Tibial artery (tissue), 4 donors: ENCODE data around the gene GRIA4.

Experiments
- DNase-seq, 2 donors: peaks; one replicate each; pipeline ENCODE4 v3.0.0-alpha.2; 2019
- H3K27ac ChIP-seq, 2 donors: fragments of 200-600 bp; sonication (generic) in 1 of 2; 1 replicate in 1 of 2; 2 replicates in 1 of 2; pipeline ENCODE4 v1.5.1; 2018 to 2019; ENCODE audit warnings: mild to moderate bottlenecking in 1 of 2
- H3K27me3 ChIP-seq, 2 donors: fragments of 200-600 bp; sonication (generic) in 1 of 2; one replicate each; pipeline versions ENCODE4 v1.5.1 to v1.6.0; 2016 to 2019
- H3K36me3 ChIP-seq, 3 donors: fragments of 200-600 bp; sonication (generic) in 2 of 3; one replicate each; pipeline ENCODE4 v1.5.1; 2016 to 2019; ENCODE audit warnings: mild to moderate bottlenecking in 2 of 3
- H3K4me1 ChIP-seq, 4 donors: fragments of 200-600 bp; sonication (generic) in 2 of 4; 1 replicate in 3 of 4; 2 replicates in 1 of 4; pipeline ENCODE4 v1.5.1; 2016 to 2019
- H3K4me3 ChIP-seq, 2 donors: fragments of 200-600 bp; sonication (generic) in 1 of 2; 1 replicate in 1 of 2; 2 replicates in 1 of 2; pipeline ENCODE4 v1.5.1; 2018 to 2019; ENCODE audit warnings: mild to moderate bottlenecking in 2 of 2
- H3K9me3 ChIP-seq, 3 donors: fragments of 200-600 bp; sonication (generic) in 1 of 3; one replicate each; pipeline ENCODE4 v1.5.1; 2016 to 2019
- intact Hi-C: fragments of 100-400 bp; cut with DNase I; formaldehyde crosslinking; loops from one replicate; pipeline ENCODE4 v1.15.0; 2023; ENCODE audit warnings: low total_unique reads
- TF ChIP-seq, protein P1 (sequence below), 2 experiments: fragments of 200-600 bp in 1 of 2; fragments of 450-650 bp in 1 of 2; IDR thresholded peaks; one replicate each; pipeline ENCODE4 v1.5.1; 2017 to 2019; ENCODE audit warnings: antibody characterized with exemption in 2 of 2, mild to moderate bottlenecking in 1 of 2, moderate library complexity in 1 of 2

The GRIA4 gene

DNA sequence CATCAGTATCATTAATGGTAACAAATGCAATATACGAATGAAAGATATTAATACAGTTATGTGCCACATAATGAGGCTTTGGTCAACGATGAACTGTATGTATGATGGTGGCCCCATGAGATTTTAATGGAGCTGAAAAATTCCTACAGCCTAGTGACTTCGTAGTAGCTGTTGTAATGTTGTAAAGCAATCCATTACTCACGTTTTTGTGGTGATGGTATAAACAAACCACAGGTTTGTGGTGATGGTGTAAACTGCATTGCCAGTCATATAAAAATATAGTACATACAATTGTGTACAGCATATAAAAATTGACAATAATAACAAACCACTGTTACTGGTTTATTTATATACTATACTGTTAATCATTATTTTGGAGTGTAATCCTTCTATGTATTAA is 27.4 kb upstream of the GRIA4 start:
- TF ChIP-seq, protein P1, sequence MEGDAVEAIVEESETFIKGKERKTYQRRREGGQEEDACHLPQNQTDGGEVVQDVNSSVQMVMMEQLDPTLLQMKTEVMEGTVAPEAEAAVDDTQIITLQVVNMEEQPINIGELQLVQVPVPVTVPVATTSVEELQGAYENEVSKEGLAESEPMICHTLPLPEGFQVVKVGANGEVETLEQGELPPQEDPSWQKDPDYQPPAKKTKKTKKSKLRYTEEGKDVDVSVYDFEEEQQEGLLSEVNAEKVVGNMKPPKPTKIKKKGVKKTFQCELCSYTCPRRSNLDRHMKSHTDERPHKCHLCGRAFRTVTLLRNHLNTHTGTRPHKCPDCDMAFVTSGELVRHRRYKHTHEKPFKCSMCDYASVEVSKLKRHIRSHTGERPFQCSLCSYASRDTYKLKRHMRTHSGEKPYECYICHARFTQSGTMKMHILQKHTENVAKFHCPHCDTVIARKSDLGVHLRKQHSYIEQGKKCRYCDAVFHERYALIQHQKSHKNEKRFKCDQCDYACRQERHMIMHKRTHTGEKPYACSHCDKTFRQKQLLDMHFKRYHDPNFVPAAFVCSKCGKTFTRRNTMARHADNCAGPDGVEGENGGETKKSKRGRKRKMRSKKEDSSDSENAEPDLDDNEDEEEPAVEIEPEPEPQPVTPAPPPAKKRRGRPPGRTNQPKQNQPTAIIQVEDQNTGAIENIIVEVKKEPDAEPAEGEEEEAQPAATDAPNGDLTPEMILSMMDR (IDR thresholded peaks at IDR 0.05) = no peak
- no peaks in the 10 kb centered on the region for H3K36me3 ChIP-seq
- H3K4me3 ChIP-seq = no peak overlapping the region
- H3K27ac ChIP-seq = no peak overlapping the region
- intact Hi-C loops = no loop called here
- no peaks in the 10 kb centered on the region for H3K4me1 ChIP-seq
- DNase-seq = no peak
- no peaks in the 10 kb centered on the region for H3K9me3 ChIP-seq
- no peaks in the 10 kb centered on the region for H3K27me3 ChIP-seq

DNA sequence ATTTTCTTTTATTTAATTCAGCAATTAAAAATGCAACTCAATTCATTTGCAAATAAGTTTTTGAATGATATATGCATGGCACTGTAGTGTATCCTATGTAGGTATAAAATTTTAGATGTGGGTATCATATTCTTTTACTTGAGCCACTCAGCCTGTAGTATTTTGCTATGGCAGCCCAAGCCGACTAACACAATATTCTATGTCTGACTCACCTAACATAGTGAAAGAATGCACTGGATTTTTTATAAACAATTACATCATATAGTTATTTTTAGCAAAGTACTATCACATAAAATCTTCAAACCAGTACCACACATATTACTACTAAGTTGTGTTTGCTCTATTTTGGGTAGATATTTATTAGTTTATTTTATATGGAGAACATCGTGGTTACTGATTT is 21.9 kb upstream of the GRIA4 start:
- H3K4me3 ChIP-seq = no peak overlapping the region
- H3K4me1 ChIP-seq = no peaks in the 10 kb centered on the region
- H3K27me3 ChIP-seq = no peaks in the 10 kb centered on the region
- H3K36me3 ChIP-seq = no peaks in the 10 kb centered on the region
- TF ChIP-seq, protein P1 (IDR thresholded peaks at IDR 0.05) = no peak
- no peak for DNase-seq
- intact Hi-C loops = no loop called here
- H3K27ac ChIP-seq = no peak overlapping the region
- H3K9me3 ChIP-seq = no peaks in the 10 kb centered on the region

DNA sequence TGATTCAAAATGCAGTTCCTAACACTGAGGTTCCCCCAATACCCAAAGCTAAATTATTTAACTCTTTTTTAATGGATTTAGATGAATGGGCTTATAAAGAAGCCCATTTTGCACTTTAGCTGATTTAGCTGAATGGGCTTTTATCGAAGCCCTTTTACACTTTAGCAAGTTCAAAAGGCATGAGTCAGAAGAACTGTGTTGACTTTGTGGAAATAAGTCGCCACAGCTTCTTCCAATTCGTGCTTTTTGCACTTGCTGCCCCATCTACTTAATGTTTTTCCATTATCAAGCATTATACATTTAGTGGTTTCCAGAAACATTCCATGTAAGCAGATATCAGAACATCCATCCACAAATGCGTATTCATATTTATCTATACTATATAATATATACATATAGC is 20.5 kb upstream of the GRIA4 start:
- Histone ChIP-seq H3K9me3 (no peaks in the 10 kb centered on the region), H3K36me3 (no peaks in the 10 kb centered on the region), H3K27me3 (no peaks in the 10 kb centered on the region), H3K4me1 (no peaks in the 10 kb centered on the region), H3K27ac (no peak overlapping the region), H3K4me3 (no peak overlapping the region)
- TF ChIP-seq, protein P1 (IDR thresholded peaks at IDR 0.05) = no peak
- intact Hi-C loops = no loop called here
- no peak for DNase-seq

DNA sequence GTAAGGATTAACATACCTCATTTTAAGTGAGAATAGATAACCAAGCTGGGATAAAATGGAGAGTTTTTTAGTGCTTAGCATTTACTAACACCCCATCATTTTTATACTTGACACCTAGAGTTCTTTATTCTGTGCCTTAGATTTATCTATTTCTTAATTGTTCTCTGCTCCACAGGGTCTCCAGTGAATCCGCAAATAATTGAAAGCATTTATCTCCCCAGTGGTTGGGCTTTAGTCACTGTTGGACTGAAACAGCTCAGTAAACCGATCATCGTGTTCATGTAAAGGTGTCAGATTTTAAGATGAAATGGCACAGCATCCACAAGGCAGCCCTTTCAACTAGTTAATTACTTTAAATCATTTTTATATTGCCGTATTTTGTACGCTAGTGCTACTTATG is 17.8 kb upstream of the GRIA4 start:
- TF ChIP-seq, protein P1 (IDR thresholded peaks at IDR 0.05) = no peak

DNA sequence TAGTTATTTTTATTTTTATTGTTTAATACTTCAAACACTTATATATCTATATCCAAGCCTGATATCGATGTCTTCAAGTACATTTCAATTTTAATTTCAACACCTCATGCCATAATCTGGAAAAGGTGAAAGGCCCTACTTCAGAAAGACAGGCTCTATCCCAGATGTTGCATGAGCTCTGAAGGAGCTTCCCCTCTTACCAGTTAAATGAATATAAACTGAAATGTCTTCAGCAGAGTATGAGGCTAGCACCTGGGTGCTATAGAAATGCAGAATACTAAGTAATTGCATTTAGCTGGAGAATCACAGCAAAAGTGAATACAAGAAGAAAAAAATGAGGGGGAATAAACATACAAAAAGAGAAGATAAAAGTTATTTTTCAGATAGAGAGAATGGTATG is 11.5 kb upstream of the GRIA4 start:
- Histone ChIP-seq H3K27me3 (no peaks in the 10 kb centered on the region), H3K27ac (no peak overlapping the region), H3K36me3 (no peaks in the 10 kb centered on the region), H3K4me3 (no peak overlapping the region), H3K9me3 (no peaks in the 10 kb centered on the region), H3K4me1 (no peaks in the 10 kb centered on the region)
- TF ChIP-seq, protein P1 (IDR thresholded peaks at IDR 0.05) = no peak
- no peak for DNase-seq
- intact Hi-C loops = no loop called here

More for the DNA sequence above, 17.8 kb upstream of the GRIA4 start:
- H3K27ac ChIP-seq = no peak overlapping the region
- intact Hi-C loops = no loop called here
- no peaks in the 10 kb centered on the region for H3K9me3 ChIP-seq
- no peaks in the 10 kb centered on the region for H3K36me3 ChIP-seq
- H3K4me3 ChIP-seq = no peak overlapping the region
- DNase-seq = no peak
- no peaks in the 10 kb centered on the region for H3K27me3 ChIP-seq
- no peaks in the 10 kb centered on the region for H3K4me1 ChIP-seq

DNA sequence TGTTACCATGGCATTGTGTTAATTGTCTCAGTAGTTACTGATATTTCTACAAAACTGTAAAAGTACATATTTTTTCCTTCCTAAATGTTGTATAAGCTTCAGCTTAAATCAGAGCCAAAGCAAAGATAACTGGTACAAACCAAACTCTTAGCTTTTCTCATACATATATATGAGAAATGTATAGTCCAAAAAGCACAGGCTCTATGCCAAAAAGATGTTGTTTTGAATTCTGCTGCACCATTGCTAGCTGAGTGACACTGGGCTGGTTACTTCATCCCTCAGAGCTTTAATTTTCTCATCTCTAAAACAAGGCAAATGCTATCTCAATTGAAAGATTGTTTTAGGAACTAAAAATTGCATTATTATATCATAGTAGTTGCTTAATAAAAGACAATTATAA is 6.7 kb upstream of the GRIA4 start:
- H3K4me1 ChIP-seq = no peaks in the 10 kb centered on the region
- TF ChIP-seq, protein P1 (IDR thresholded peaks at IDR 0.05) = no peak
- peaks cover 0 to 6% (median 0%) of the 10 kb centered on the region in 3 donors for H3K9me3 ChIP-seq
- H3K27ac ChIP-seq = no peak overlapping the region
- no peaks in the 10 kb centered on the region for H3K36me3 ChIP-seq
- intact Hi-C loops = no loop called here
- H3K27me3 ChIP-seq = peaks cover 0 to 2% of the 10 kb centered on the region in 2 donors
- H3K4me3 ChIP-seq = no peak overlapping the region
- DNase-seq = no peak
